HUES6 (cell line): ENCODE data around the gene TLL1.

Experiments used
- H3K27ac ChIP-seq: 2 replicates; pipeline ENCODE4 v1.7.0; 2013; ENCODE audit warnings: low read depth, mild to moderate bottlenecking, low read length, inconsistent platforms
- H3K27me3 ChIP-seq: 2 replicates; pipeline ENCODE4 v1.6.1; 2013; ENCODE audit warnings: low read length; ENCODE audit not compliant: control insufficient read depth, insufficient read depth
- H3K36me3 ChIP-seq: 2 replicates; pipeline ENCODE4 v1.6.1; 2013; ENCODE audit warnings: low read length; ENCODE audit not compliant: control insufficient read depth, insufficient read depth
- H3K4me1 ChIP-seq: 2 replicates; pipeline ENCODE4 v1.6.1; 2013; ENCODE audit warnings: low read length; ENCODE audit not compliant: control insufficient read depth, insufficient read depth
- H3K4me3 ChIP-seq: 2 replicates; pipeline ENCODE4 v1.5.1; 2013; ENCODE audit warnings: low read depth, low read length
- H3K9ac ChIP-seq: one replicate; pipeline ENCODE4 v1.6.1; 2013; ENCODE audit warnings: mild to moderate bottlenecking, low read length
- H3K9me3 ChIP-seq: 2 replicates; pipeline ENCODE4 v1.6.1; 2013; ENCODE audit warnings: low read depth, low read length; ENCODE audit not compliant: control insufficient read depth, insufficient read depth

The TLL1 gene

DNA sequence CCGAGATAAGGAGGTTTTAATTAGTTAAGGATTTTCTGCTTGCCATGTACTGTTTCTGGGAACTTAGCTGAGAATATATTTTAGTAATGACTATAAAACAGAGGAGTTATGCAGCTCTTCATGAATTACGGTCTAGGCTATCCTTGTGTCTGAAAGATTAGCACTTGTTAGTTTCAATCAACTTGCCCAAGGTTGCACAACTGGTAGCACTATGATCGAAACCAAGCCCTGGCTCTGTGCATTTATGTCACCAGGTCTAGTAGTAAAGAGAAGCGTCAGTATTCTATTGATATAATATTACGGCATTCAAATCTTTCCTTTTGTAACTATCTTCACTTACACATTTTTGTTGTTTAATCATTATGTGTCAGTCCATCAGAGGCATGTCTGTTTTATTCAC is 176.0 kb downstream of the TLL1 start:
- Histone ChIP-seq H3K4me1 (no peaks in the 10 kb centered on the region), H3K27me3 (no peaks in the 10 kb centered on the region), H3K9me3 (no peaks in the 10 kb centered on the region), H3K27ac (no peak overlapping the region), H3K9ac (no peak overlapping the region), H3K4me3 (no peak overlapping the region), H3K36me3 (no peaks in the 10 kb centered on the region)

DNA sequence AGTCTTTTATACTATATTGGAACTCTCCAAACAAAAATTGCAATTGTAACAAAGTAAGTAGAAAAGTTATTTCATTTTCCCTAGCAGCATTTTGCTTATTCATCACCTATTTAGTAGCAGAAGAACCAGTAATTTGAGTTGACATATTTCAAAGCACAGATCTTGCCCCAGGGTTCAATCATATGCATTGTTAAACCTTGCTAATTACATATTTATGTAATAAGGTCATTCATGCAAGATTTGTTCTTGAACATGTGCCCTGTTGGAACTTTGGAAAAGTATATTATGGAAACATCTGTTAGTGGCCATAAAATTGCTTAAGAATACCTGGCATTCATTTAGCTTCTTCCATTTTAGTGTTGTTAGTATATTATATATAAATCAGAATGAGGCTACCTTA is 191.7 kb downstream of the TLL1 start:
- Histone ChIP-seq H3K9me3 (no peaks in the 10 kb centered on the region), H3K4me1 (no peaks in the 10 kb centered on the region), H3K36me3 (no peaks in the 10 kb centered on the region), H3K27me3 (no peaks in the 10 kb centered on the region), H3K9ac (no peak overlapping the region), H3K27ac (no peak overlapping the region), H3K4me3 (no peak overlapping the region)

DNA sequence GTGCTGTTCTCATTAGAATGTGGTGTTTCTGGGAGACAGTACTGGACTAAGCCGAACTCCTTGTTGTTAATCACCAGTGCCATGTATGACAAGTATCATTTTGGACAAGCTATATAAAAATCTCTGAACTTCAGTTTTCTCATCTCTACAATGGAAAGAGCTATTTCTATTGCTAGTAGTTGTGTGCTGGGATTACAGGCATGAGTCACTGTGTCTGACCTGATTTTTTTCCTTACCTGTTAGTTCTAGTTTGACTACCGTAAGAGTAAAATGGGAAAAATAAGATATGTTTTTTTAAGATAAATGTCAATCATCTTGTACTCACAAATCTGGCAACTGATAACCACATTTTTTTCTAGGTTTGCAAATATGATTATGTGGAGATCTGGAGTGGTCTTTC is 192.3 kb downstream of the TLL1 start:
- no peaks in the 10 kb centered on the region for H3K4me1 ChIP-seq
- H3K27me3 ChIP-seq: no peaks in the 10 kb centered on the region
- no peak overlapping the region for H3K27ac ChIP-seq
- H3K9ac ChIP-seq: no peak overlapping the region
- no peaks in the 10 kb centered on the region for H3K9me3 ChIP-seq
- H3K4me3 ChIP-seq: no peak overlapping the region
- no peaks in the 10 kb centered on the region for H3K36me3 ChIP-seq

- no peaks in the 10 kb centered on the region for H3K36me3 ChIP-seq
- no peak overlapping the region for H3K4me3 ChIP-seq
- no peak overlapping the region for H3K27ac ChIP-seq
- H3K9ac ChIP-seq: no peak overlapping the region
- H3K27me3 ChIP-seq: no peaks in the 10 kb centered on the region
- H3K4me1 ChIP-seq: no peaks in the 10 kb centered on the region
- H3K9me3 ChIP-seq: no peaks in the 10 kb centered on the region
These were observed 193.9 kb downstream of the TLL1 start for GRCh38 chr4:166066936-166067335.

DNA sequence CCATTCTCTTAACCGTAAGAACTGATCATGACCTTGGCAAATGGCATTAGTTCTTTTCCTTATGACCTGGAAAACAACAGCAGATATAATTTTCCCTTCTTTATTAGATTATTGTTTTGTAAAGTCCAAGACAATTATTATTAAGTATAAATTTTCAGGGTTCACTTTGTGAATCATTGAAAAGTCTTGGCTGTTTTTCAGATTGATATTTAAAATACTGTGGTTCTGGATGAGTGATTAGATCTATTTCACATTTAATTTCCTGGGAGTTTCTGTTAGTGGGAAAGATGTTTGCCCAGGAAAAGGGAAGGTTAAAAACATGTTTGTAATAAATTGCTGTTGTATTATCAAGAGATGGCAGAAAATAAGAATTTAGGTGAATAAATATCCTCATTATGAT is 194.9 kb downstream of the TLL1 start:
- Histone ChIP-seq H3K27ac (no peak overlapping the region), H3K9me3 (no peaks in the 10 kb centered on the region), H3K36me3 (no peaks in the 10 kb centered on the region), H3K4me1 (no peaks in the 10 kb centered on the region), H3K4me3 (no peak overlapping the region), H3K9ac (no peak overlapping the region), H3K27me3 (no peaks in the 10 kb centered on the region)

GRCh38 chr4:166073783-166074182 is 200.7 kb downstream of the TLL1 start:
- Histone ChIP-seq H3K27ac (no peak overlapping the region), H3K4me3 (no peak overlapping the region), H3K9ac (no peak overlapping the region), H3K36me3 (no peaks in the 10 kb centered on the region), H3K4me1 (no peaks in the 10 kb centered on the region), H3K9me3 (no peaks in the 10 kb centered on the region), H3K27me3 (no peaks in the 10 kb centered on the region)

DNA sequence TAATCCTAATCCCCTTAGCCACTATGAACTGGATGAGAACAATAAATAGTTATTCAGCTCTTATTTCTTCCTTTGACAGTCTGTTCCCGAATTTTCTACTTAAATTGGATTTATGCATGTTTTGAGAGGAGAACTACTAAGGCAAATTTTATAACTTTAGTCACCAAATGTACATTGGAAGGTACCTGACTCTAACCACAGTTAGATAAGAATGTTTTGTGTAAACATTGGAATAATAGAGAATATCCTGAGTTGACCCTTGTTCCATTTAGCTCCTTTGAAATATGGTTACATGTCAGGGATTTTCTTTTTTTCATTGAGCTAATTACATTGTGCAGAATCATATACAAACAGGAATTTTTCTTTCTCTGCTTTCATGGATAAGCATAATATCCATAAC is 202.6 kb downstream of the TLL1 start:
- no peak overlapping the region for H3K4me3 ChIP-seq
- H3K4me1 ChIP-seq: no peaks in the 10 kb centered on the region
- no peaks in the 10 kb centered on the region for H3K27me3 ChIP-seq
- no peaks in the 10 kb centered on the region for H3K9me3 ChIP-seq
- no peaks in the 10 kb centered on the region for H3K36me3 ChIP-seq
- no peak overlapping the region for H3K27ac ChIP-seq
- no peak overlapping the region for H3K9ac ChIP-seq

- no peaks in the 10 kb centered on the region for H3K4me1 ChIP-seq
- no peaks in the 10 kb centered on the region for H3K9me3 ChIP-seq
- no peak overlapping the region for H3K9ac ChIP-seq
- H3K27me3 ChIP-seq: no peaks in the 10 kb centered on the region
- no peak overlapping the region for H3K4me3 ChIP-seq
- H3K27ac ChIP-seq: no peak overlapping the region
- H3K36me3 ChIP-seq: no peaks in the 10 kb centered on the region
These were observed 204.7 kb downstream of the TLL1 start for GRCh38 chr4:166077782-166078181.

DNA sequence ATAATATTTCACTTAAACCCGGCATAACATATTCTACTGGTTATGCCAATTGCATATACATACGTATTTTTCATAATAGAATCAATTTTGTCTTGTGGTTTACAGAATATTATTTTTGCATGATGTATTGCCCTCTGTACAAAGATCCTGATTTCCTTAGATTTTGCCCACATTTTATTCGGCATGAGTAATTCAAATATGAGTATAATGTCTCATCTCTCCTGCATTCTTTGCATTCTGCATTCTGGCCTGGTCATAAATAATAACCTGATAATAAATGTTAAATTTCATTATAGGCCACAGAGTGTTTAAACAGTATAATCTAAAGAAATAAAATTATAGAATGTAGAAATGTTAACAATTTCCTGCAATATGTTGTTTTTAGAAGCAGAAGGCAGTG is 205.3 kb downstream of the TLL1 start:
- Histone ChIP-seq H3K9me3 (no peaks in the 10 kb centered on the region), H3K9ac (no peak overlapping the region), H3K27ac (no peak overlapping the region), H3K27me3 (no peaks in the 10 kb centered on the region), H3K4me1 (no peaks in the 10 kb centered on the region), H3K4me3 (no peak overlapping the region), H3K36me3 (no peaks in the 10 kb centered on the region)

GRCh38 chr4:166078955-166079354 is 205.9 kb downstream of the TLL1 start:
- no peak overlapping the region for H3K27ac ChIP-seq
- no peaks in the 10 kb centered on the region for H3K4me1 ChIP-seq
- H3K36me3 ChIP-seq: no peaks in the 10 kb centered on the region
- H3K9ac ChIP-seq: no peak overlapping the region
- H3K9me3 ChIP-seq: no peaks in the 10 kb centered on the region
- no peak overlapping the region for H3K4me3 ChIP-seq
- no peaks in the 10 kb centered on the region for H3K27me3 ChIP-seq

- no peak overlapping the region for H3K4me3 ChIP-seq
- H3K36me3 ChIP-seq: no peaks in the 10 kb centered on the region
- no peaks in the 10 kb centered on the region for H3K27me3 ChIP-seq
- H3K4me1 ChIP-seq: no peaks in the 10 kb centered on the region
- no peaks in the 10 kb centered on the region for H3K9me3 ChIP-seq
- H3K27ac ChIP-seq: no peak overlapping the region
- H3K9ac ChIP-seq: no peak overlapping the region
These were observed 214.5 kb downstream of the TLL1 start for GRCh38 chr4:166087569-166087968.

DNA sequence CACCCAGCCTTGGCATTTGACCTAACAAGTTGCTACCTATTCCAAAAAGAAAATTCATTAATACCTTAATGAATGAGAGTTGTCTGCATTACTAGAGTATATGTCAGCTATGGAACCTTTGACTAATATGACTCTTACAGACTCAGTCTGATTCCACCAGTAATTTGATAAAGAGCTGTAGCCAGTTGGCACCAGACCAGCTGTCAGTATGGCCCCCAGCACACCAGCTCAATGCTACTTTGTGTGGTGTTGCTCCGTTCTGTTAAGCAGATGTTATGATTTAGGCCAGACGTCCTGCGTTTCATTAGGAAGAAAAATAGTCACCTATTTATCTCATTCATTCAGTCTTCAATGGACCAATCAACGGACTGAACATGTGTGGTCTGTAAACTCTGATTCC is 215.5 kb downstream of the TLL1 start:
- H3K27me3 ChIP-seq: no peaks in the 10 kb centered on the region
- no peaks in the 10 kb centered on the region for H3K4me1 ChIP-seq
- H3K36me3 ChIP-seq: no peaks in the 10 kb centered on the region
- no peak overlapping the region for H3K9ac ChIP-seq
- no peak overlapping the region for H3K27ac ChIP-seq
- H3K9me3 ChIP-seq: no peaks in the 10 kb centered on the region
- no peak overlapping the region for H3K4me3 ChIP-seq
